ENCODE data around the gene IL1R2.

GRCh38 chr2:102048465-102048864 lies 56.7 kb downstream of the IL1R2 start:
- TF ChIP-seq ZNF780A (CRISPR knock-in tag; IDR thresholded peaks at IDR 0.05) = no peak
- TF ChIP-seq POLR2A (conservative IDR thresholded peaks at IDR 0.05) = no peak
- TF ChIP-seq NBN (IDR thresholded peaks at IDR 0.05; ENCODE audit: low read depth) = no peak
- no peak for TF ChIP-seq SIN3A (IDR thresholded peaks at IDR 0.05; ENCODE audit: borderline replicate concordance in 2 of 2, control insufficient read depth in 1 of 2, low read depth in 2 of 2, low read length in 2 of 2)
- TF ChIP-seq ATF6 (CRISPR knock-in tag; IDR thresholded peaks at IDR 0.05) = no peak
- TF ChIP-seq USF2 (CRISPR knock-in tag; IDR thresholded peaks at IDR 0.05) = no peak
- TF ChIP-seq ZBTB43 (CRISPR knock-in tag; IDR thresholded peaks at IDR 0.05) = no peak
- TF ChIP-seq ERF (CRISPR knock-in tag; IDR thresholded peaks at IDR 0.05) = no peak

Measured in K562 (cell line).